Measurements from ENCODE around the gene TBXAS1.

GRCh38 chr7:140060788-140061606, 231.9 kb downstream of the TBXAS1 start:
- TF ChIP-seq, protein P1, sequence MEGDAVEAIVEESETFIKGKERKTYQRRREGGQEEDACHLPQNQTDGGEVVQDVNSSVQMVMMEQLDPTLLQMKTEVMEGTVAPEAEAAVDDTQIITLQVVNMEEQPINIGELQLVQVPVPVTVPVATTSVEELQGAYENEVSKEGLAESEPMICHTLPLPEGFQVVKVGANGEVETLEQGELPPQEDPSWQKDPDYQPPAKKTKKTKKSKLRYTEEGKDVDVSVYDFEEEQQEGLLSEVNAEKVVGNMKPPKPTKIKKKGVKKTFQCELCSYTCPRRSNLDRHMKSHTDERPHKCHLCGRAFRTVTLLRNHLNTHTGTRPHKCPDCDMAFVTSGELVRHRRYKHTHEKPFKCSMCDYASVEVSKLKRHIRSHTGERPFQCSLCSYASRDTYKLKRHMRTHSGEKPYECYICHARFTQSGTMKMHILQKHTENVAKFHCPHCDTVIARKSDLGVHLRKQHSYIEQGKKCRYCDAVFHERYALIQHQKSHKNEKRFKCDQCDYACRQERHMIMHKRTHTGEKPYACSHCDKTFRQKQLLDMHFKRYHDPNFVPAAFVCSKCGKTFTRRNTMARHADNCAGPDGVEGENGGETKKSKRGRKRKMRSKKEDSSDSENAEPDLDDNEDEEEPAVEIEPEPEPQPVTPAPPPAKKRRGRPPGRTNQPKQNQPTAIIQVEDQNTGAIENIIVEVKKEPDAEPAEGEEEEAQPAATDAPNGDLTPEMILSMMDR (conservative IDR thresholded peaks at IDR 0.05) = no peak
- no peak for TF ChIP-seq EZH2 (IDR thresholded peaks at IDR 0.05; ENCODE audit: low read depth)
